ENCODE results near the gene SCAPER. TPM values are rescaled to one million over a fixed set of nuclear protein-coding genes. Genes with fewer than 3 reads are reported as not detected.
"Not testable (repeated sequence)": the region's sequence is repeated elsewhere in the genome, so short reads cannot be mapped to it uniquely, and the experiment has no call there.

SCAPER gene
- total RNA-seq, 1 experiment from 2014 or later: 21.5 TPM

GRCh38 chr15:76898102-76898501 is 7.0 kb downstream of the SCAPER start:
- Histone ChIP-seq H3K27me3 (replicated peaks; ENCODE audit: insufficient read depth, low read depth, low read length, poor library complexity) (no peaks in the 10 kb centered on the region), H3K4me3 (ENCODE audit: low read depth, low read length, poor library complexity, severe bottlenecking) (no peak overlapping the region), H3K36me3 (ENCODE audit: insufficient read depth, low read length, poor library complexity, severe bottlenecking) (no peaks in the 10 kb centered on the region), H3K4me1 (ENCODE audit: insufficient read depth, low read length, poor library complexity, severe bottlenecking) (no peaks in the 10 kb centered on the region), H3K9me3 (ENCODE audit: low read depth, low read length, poor library complexity, severe bottlenecking) (no peaks in the 10 kb centered on the region), H3K27ac (ENCODE audit: low read depth, low read length, poor library complexity, severe bottlenecking) (no peak overlapping the region)
- DNase-seq (ENCODE audit: low spot score): no peak
- ChIA-PET POLR2A (ENCODE audit: low non-redundant PET) (no interaction called here), CTCF (no interaction called here)
- intact Hi-C loops (cut with micrococcal nuclease; ENCODE audit: unreplicated experiment): no loop called here
- TF ChIP-seq CTCF (conservative IDR thresholded peaks at IDR 0.05; ENCODE audit: low read depth, low read length) (no peak), EZH2 (IDR thresholded peaks at IDR 0.05; ENCODE audit: borderline replicate concordance, low read depth, low read length, poor library complexity, severe bottlenecking) (no peak)
- BruUV-seq (replicated peaks): no TSS peak

DNA sequence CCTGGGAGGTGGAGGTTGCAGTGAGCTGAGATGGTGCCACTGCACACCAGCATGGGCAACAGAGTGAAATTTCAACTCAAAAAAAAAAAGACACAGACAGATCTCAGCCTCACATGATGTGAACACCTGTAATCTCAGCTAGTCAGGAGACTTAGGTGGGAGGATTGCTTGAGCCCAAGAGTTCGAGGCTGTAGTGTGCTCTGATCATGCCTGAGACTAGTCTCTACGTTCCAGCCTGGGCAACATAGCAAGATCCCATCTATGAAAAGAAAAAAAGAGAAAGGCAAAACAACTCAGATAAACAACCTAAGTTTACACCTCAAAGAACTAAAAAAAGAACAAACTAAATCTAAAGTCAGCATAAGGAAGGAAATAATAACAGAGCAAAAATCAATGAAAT is 11.0 kb downstream of the SCAPER start:
- H3K4me3 ChIP-seq (ENCODE audit: low read depth, low read length, poor library complexity, severe bottlenecking): no peak overlapping the region
- H3K27ac ChIP-seq (ENCODE audit: low read depth, low read length, poor library complexity, severe bottlenecking): no peak overlapping the region
- DNase-seq (ENCODE audit: low spot score): no peak
- intact Hi-C loops (cut with micrococcal nuclease; ENCODE audit: unreplicated experiment): no loop called here
- TF ChIP-seq CTCF (conservative IDR thresholded peaks at IDR 0.05; ENCODE audit: low read depth, low read length) (no peak), EZH2 (IDR thresholded peaks at IDR 0.05; ENCODE audit: borderline replicate concordance, low read depth, low read length, poor library complexity, severe bottlenecking) (no peak)
- ChIA-PET CTCF (no interaction called here), POLR2A (ENCODE audit: low non-redundant PET) (no interaction called here)
- H3K4me1 ChIP-seq (ENCODE audit: insufficient read depth, low read length, poor library complexity, severe bottlenecking): no peaks in the 10 kb centered on the region
- BruUV-seq (replicated peaks): no TSS peak
- H3K9me3 ChIP-seq (ENCODE audit: low read depth, low read length, poor library complexity, severe bottlenecking): no peaks in the 10 kb centered on the region
- no peaks in the 10 kb centered on the region for H3K36me3 ChIP-seq (ENCODE audit: insufficient read depth, low read length, poor library complexity, severe bottlenecking)
- no peaks in the 10 kb centered on the region for H3K27me3 ChIP-seq (replicated peaks; ENCODE audit: insufficient read depth, low read depth, low read length, poor library complexity)

DNA sequence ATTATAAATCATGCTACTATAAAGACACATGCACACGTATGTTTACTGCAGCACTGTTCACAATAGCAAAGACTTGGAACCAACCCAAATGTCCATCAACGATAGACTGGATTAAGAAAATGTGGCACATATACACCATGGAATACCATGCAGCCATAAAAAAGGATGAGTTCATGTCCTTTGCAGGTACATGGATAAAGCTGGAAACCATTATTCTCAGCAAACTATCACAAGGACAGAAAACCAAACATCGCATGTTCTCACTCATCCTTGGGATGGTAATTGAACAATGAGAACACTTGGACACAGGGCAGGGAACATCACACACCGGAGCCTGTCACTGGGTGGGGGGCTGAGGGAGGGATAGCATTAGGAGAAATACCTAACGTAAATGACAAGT is 12.3 kb downstream of the SCAPER start:
- H3K36me3 ChIP-seq (ENCODE audit: insufficient read depth, low read length, poor library complexity, severe bottlenecking); BruUV-seq (replicated peaks); H3K27me3 ChIP-seq (replicated peaks; ENCODE audit: insufficient read depth, low read depth, low read length, poor library complexity); DNase-seq (ENCODE audit: low spot score); H3K27ac ChIP-seq (ENCODE audit: low read depth, low read length, poor library complexity, severe bottlenecking); H3K4me1 ChIP-seq (ENCODE audit: insufficient read depth, low read length, poor library complexity, severe bottlenecking); intact Hi-C loops (cut with micrococcal nuclease; ENCODE audit: unreplicated experiment); H3K4me3 ChIP-seq (ENCODE audit: low read depth, low read length, poor library complexity, severe bottlenecking); CTCF ChIA-PET; H3K9me3 ChIP-seq (ENCODE audit: low read depth, low read length, poor library complexity, severe bottlenecking); POLR2A ChIA-PET (ENCODE audit: low non-redundant PET): not testable (repeated sequence)

DNA sequence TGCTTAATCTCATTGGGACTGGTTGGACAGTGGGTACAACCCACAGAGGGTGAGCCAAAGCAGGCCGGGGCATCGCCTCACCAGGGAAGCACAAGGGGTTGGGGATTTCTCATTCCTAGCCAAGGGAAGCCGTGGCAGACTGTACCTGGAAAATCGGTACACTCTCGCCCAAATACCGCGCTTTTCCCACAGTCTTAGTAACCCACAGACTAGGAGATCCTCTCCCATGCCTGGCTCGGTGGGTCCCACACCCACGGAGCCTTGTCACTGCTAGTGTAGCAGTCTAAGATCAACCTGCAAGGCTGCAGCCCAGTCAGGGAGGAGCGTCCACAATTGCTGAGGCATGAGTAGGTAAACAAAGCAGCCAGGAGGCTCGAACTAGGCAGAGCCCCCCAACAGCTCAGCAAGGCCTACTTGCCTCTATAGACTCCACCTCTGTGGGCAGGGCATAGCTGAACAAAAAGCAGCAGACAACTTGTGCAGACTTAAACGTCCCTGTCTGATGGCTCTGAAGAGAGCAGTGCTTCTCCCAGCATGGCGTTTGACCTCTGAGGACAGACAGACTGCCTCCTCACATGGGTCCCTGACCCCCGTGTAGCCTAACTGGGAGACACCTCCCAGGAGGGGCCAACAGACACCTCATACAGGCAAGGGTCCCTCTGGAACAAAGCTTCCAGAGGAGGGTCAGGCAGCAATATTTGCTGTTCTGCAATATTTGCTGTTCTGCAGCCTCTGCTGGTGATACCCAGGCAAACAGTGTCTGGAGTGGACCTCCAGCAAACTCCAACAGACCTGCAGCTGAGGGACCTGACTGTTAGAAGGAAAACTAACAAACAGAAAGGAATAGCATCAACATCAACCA is 17.6 kb downstream of the SCAPER start:
- H3K27ac ChIP-seq (ENCODE audit: low read depth, low read length, poor library complexity, severe bottlenecking); DNase-seq (ENCODE audit: low spot score); H3K9me3 ChIP-seq (ENCODE audit: low read depth, low read length, poor library complexity, severe bottlenecking); BruUV-seq (replicated peaks); POLR2A ChIA-PET (ENCODE audit: low non-redundant PET); H3K4me3 ChIP-seq (ENCODE audit: low read depth, low read length, poor library complexity, severe bottlenecking); intact Hi-C loops (cut with micrococcal nuclease; ENCODE audit: unreplicated experiment); H3K4me1 ChIP-seq (ENCODE audit: insufficient read depth, low read length, poor library complexity, severe bottlenecking); H3K27me3 ChIP-seq (replicated peaks; ENCODE audit: insufficient read depth, low read depth, low read length, poor library complexity); H3K36me3 ChIP-seq (ENCODE audit: insufficient read depth, low read length, poor library complexity, severe bottlenecking); CTCF ChIA-PET: not testable (repeated sequence)
